Cerebellar nuclear complex (tissue), 1 donor: ENCODE results near the gene KCTD7.
"Not testable (repeated sequence)": the region's sequence is repeated elsewhere in the genome, so short reads cannot be mapped to it uniquely, and the experiment has no call there.

ENCODE experiments used
- DNase-seq, 2 experiments: peaks; one replicate each; lab custom pipeline; 2025; lab: John Stamatoyannopoulos, UW

Gene KCTD7

DNA sequence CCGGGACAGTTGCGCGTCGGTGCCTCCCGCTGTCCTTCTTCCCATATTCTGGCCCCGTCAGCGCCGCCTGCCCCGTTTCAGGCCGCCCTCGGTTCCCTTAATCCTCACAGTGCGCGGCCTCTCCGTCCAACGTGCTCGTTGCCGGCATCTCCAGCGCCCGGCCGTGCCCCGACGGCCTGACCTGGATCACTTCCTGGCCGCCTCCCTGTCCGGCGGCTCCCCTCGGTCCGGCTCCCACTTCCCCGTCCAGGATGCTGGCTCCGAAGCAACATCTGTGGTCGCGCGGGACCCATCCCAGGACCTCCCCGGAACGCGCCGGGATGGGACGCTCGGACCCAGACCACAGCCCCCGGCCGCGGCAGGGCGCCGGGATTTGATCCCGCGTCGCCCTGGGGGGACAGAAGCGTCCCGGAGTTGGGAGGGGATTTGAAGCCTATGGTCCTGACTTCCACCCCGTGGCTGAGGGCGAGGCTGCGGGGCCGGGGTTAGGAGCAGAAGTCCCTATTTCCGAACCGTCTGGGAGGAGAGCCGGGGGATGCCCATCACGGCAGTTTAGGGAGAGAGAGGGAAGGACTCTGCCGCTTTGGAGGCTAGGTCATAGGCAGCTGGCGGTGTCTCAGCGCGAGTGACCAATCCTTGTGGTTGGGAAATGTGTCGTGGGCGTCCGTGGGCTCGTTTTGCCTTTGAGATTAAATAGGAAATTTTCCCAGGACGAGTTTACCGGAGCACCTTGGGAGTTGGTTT lies 53.8 kb downstream of the KCTD7 start:
- no peak for DNase-seq

GRCh38 chr7:66683094-66683769 lies 54.6 kb downstream of the KCTD7 start:
- not testable (repeated sequence) for DNase-seq

DNA sequence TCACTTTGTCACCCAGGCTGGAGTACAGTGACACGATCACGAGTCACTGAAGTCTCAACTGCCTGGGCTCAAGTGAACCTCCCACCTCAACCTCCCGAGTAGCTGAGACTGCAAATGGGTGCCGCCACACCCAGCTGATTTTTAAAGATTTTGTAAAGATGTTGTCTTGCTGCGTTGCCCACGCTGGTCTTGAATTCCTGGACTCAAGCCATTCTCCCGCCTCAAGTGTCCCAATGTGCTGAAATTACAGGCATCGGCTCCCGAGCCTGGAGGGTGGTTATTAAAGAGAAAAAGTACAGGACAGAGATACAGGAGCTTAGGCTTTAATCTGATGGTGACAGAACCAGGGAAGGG lies 55.1 kb downstream of the KCTD7 start:
- DNase-seq, result no peak

DNA sequence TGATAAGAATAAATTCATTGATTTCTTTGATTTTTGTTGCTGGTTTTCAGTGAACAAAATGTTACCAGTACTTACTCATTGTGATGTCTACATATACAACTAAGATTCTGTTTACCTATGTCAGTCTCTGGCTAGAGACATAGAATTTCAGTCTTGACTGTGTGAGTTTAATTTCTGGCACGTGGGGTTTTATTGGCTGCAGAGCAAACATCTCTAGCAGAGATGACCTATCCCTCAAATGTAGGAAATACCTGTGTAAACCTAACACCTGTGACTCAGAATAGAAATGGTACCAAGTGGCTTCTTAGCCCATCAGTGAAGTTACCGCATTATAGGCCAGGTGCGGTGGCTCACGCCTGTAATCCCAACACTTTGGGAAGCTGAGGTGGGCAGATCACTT lies 57.0 kb downstream of the KCTD7 start:
- DNase-seq, result not testable (repeated sequence)

- DNase-seq, result no peak
These were observed 58.5 kb downstream of the KCTD7 start for GRCh38 chr7:66687186-66687585.

DNA sequence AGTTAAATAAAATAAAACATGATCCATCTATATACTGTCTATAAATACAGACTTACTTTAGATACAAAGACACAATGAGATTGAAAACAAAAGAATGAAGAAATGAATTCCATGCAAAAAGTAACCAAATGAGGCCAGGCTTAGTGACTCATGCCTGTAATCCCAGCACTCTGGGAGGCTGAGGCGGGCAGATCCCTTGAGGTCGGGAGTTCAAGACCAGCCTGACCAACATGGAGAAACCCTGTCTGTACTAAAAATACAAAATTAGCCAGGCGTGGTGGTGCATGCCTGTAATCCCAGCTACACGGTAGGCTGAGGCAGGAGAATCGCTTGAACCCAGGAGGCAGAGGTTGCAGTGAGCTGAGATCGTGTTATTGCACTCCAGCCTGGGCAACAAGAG lies 59.0 kb downstream of the KCTD7 start:
- DNase-seq, result not testable (repeated sequence)

DNA sequence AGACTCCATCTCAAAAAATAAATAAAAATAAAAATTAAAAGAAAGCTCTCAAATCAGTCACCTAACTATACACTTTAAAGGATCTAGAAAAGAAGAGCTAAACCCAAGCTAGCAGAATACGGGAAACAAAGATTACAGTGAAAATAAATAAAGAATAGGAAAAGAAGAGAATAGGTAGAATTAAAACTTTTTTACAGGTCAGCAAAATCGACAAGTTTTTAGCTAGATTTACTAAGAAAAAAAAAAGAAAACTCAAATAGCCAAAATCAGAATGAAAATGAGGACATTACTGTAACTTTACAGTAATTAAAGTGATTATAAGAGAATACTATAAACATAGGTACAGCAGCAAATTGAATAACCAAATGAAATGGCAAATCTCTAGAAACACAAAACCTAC lies 60.4 kb downstream of the KCTD7 start:
- no peak for DNase-seq

- DNase-seq, result no peak
These were observed 64.7 kb downstream of the KCTD7 start for GRCh38 chr7:66693331-66693730.
